Heart left ventricle (tissue), 16 donors: Measurements from ENCODE around the gene ENOX1. TPM values are rescaled to one million over a fixed set of nuclear protein-coding genes. Genes with fewer than 3 reads are reported as not detected.

Source experiments
- ATAC-seq, 4 donors: fragments of 200-7000 bp; cut with Tn5 transposase; one replicate each; pipeline ENCODE4 v1.9.1; 2020 to 2022; ENCODE audit warnings: moderate library complexity in 4 of 4, mild to moderate bottlenecking in 3 of 4, moderate number of reproducible peaks in 1 of 4
- DNase-seq, 5 donors: peaks; one replicate each; pipeline ENCODE4 v3.0.0-alpha.2; 2020
- H3K27ac ChIP-seq, 12 donors: fragments of 200-600 bp; sonication (generic) in 4 of 12; one replicate each; pipeline versions ENCODE4 v1.5.0 to v1.8.0; 2016 to 2022; ENCODE audit warnings: mild to moderate bottlenecking in 2 of 12
- H3K27me3 ChIP-seq, 9 donors: fragments of 200-600 bp; sonication (generic) in 2 of 9; one replicate each; pipeline versions ENCODE4 v1.5.1 to v1.8.0; 2016 to 2022; ENCODE audit warnings: mild to moderate bottlenecking in 3 of 9
- H3K36me3 ChIP-seq, 9 donors: fragments of 200-600 bp; sonication (generic) in 2 of 9; one replicate each; pipeline versions ENCODE4 v1.5.0 to v1.8.0; 2018 to 2022; ENCODE audit warnings: mild to moderate bottlenecking in 2 of 9
- H3K4me1 ChIP-seq, 12 donors: fragments of 200-600 bp; sonication (generic) in 4 of 12; one replicate each; pipeline versions ENCODE4 v1.5.0 to v1.8.0; 2016 to 2022; ENCODE audit warnings: mild to moderate bottlenecking in 3 of 12
- H3K4me3 ChIP-seq, 12 donors: fragments of 200-600 bp; sonication (generic) in 4 of 12; one replicate each; pipeline versions ENCODE4 v1.5.0 to v1.8.0; 2017 to 2022; ENCODE audit warnings: mild to moderate bottlenecking in 9 of 12, moderate library complexity in 4 of 12
- H3K9me3 ChIP-seq, 12 donors: fragments of 200-600 bp; sonication (generic) in 4 of 12; one replicate each; pipeline versions ENCODE4 v1.5.0 to v1.8.0; 2016 to 2022; ENCODE audit warnings: mild to moderate bottlenecking in 1 of 12
- CTCF ChIP-seq, 12 donors: fragments of 200-600 bp; sonication (generic) in 4 of 12; IDR thresholded peaks; one replicate each; pipeline versions ENCODE4 v1.5.0 to v1.8.0; 2018 to 2022; ENCODE audit warnings: antibody characterized with exemption in 12 of 12, mild to moderate bottlenecking in 5 of 12
- POLR2A ChIP-seq, 2 donors: fragments of 450-650 bp; IDR thresholded peaks; one replicate each; pipeline ENCODE4 v1.6.1; 2017; ENCODE audit warnings: antibody characterized with exemption in 2 of 2, mild to moderate bottlenecking in 2 of 2, moderate library complexity in 2 of 2
- WGBS, 4 donors: extraction: QIAGEN DNeasy Blood & Tissue Kit in 2 of 4; methylation state at CpG; one replicate each; pipeline versions ENCODE4 v1.1.5 to v1.1.7; 2013 to 2018; 5-methylcytosine and 5-hydroxymethylcytosine counted together
- intact Hi-C, 10 donors: fragments of 100-400 bp; cut with DNase I; formaldehyde crosslinking; loops; one replicate each; pipeline versions ENCODE4 v1.11.1 to v1.14.2; 2022
- polyA plus RNA-seq, 2 donors: library from polyadenylated mRNA; stranded (reverse); fragments of 200-250 nt; gene quantifications; one replicate each; pipeline ENCODE4 v1.2.3, GENCODE V29; 2013
- total RNA-seq, 9 donors: library from RNA; depleted of rRNA in 2 of 9; stranded (reverse); fragments of >200 nt in 2 of 9; fragmentation: NEBNext Ultra II Directional in 3 of 9; extraction: Animal tissue kit (Norgen Biotek cat#: 25700) in 3 of 9; gene quantifications; one replicate each; pipeline versions ENCODE4 v1.1.0 to v1.2.4, GENCODE V29; 2016 to 2023
- donor health status: ischemic (EF 13 %, LVEDD 7.1; RV severe dilation, severe dysfunction).
- donor health status: healthy with polysubstance abuse.
- donor health status: DM: no; HTN: yes; CAD: no.
- donor health status: DM: no; HTN: no; CAD: no.
- donor health status: ischemic (EF 25% LVEDD 6.9; RV normal size, moderate dysfunction).
- donor health status: ischemic (EF 25% LVEDD 5.7; RV mildly dilated, moderate dysfunction).
- donor health status: healthy.
- donor health status: DM: yes; HTN: yes; CAD: no.
- donor health status: ischemic (EF 35%, LVEDD 5.7; RV mildly dilated, moderate dysfunction).
- donor health status: nonischemic (EF 11% LVEDD 7.7; RV severe dilation, severe dysfunction).
- donor health status: DM: yes; HTN: yes; CAD: no.
- donor health status: PGD.
- donor health status: ischemic (EF 29% LVEDD 5.4; RV normal size, mild dysfunction).
- donor health status: nonischemic (EF 23%, LVEDD 6.1; RV moderate dilation, normal function).

The ENOX1 gene
- total and polyA plus RNA-seq, 11 donors: 2.0 to 10.1 (median 5.4) TPM

- intact Hi-C loops: no loop called here
- peak; percentile 44 to 85 (median 62) for ATAC-seq
- H3K27me3 ChIP-seq: no peaks in the 10 kb centered on the region
- DNase-seq: no peak
- H3K9me3 ChIP-seq: no peaks in the 10 kb centered on the region
- H3K4me1 ChIP-seq: peaks cover 0 to 35% (median 9%) of the 10 kb centered on the region in 12 donors
- WGBS, 4 donors: 44 to 53% (median 47%) methylated on average over 2 of the region's 2 CpGs
- no peaks in the 10 kb centered on the region for H3K36me3 ChIP-seq
- TF ChIP-seq POLR2A (IDR thresholded peaks at IDR 0.05) (no peak), CTCF (IDR thresholded peaks at IDR 0.05) (no peak)
- H3K4me3 ChIP-seq: no peak overlapping the region
- peak overlapping the region in 9 of 12 donors; percentile 12 to 54 (median 42) for H3K27ac ChIP-seq
Observed at GRCh38 chr13:43698758-43699157, 88.0 kb downstream of the ENOX1 start.

GRCh38 chr13:43698009-43698408 lies 88.8 kb downstream of the ENOX1 start:
- DNase-seq (no peak), ATAC-seq (no peak)
- Histone ChIP-seq H3K27me3 (no peaks in the 10 kb centered on the region), H3K4me3 (no peak overlapping the region), H3K9me3 (no peaks in the 10 kb centered on the region), H3K36me3 (no peaks in the 10 kb centered on the region), H3K27ac (peak overlapping the region in 5 of 12 donors; percentile 12 to 49 (median 42)), H3K4me1 (peaks cover 0 to 30% (median 9%) of the 10 kb centered on the region in 12 donors)
- intact Hi-C loops: no loop called here
- WGBS, 4 donors: 82 to 92% (median 90%) methylated on average over 2 of the region's 2 CpGs
- TF ChIP-seq POLR2A (IDR thresholded peaks at IDR 0.05) (no peak), CTCF (IDR thresholded peaks at IDR 0.05) (no peak)

- no peak overlapping the region for H3K4me3 ChIP-seq
- intact Hi-C loops: no loop called here
- no peaks in the 10 kb centered on the region for H3K36me3 ChIP-seq
- H3K27ac ChIP-seq: peak overlapping the region in 4 of 12 donors; percentile 2 to 29 (median 9)
- WGBS, 4 donors: 44 to 50% (median 49%) methylated on average over 2 of the region's 2 CpGs
- H3K4me1 ChIP-seq: peaks cover 0 to 30% (median 9%) of the 10 kb centered on the region in 12 donors
- no peaks in the 10 kb centered on the region for H3K9me3 ChIP-seq
- H3K27me3 ChIP-seq: no peaks in the 10 kb centered on the region
- DNase-seq: no peak
- peak in 2 of 4 donors; percentile 54 to 67 for ATAC-seq
- TF ChIP-seq CTCF (IDR thresholded peaks at IDR 0.05) (no peak), POLR2A (IDR thresholded peaks at IDR 0.05) (no peak)
Observed at GRCh38 chr13:43697323-43697722, 89.4 kb downstream of the ENOX1 start.

- Histone ChIP-seq H3K27me3 (no peaks in the 10 kb centered on the region), H3K4me1 (peaks cover 0 to 24% (median 12%) of the 10 kb centered on the region in 12 donors), H3K27ac (no peak overlapping the region), H3K36me3 (no peaks in the 10 kb centered on the region), H3K4me3 (no peak overlapping the region), H3K9me3 (no peaks in the 10 kb centered on the region)
- DNase-seq (no peak), ATAC-seq (no peak)
- 74 to 86% (median 85%) methylated on average over 1 of the region's 1 CpG for WGBS, 4 donors
- TF ChIP-seq POLR2A (IDR thresholded peaks at IDR 0.05) (no peak), CTCF (IDR thresholded peaks at IDR 0.05) (no peak)
- intact Hi-C loops: no loop called here
Observed at GRCh38 chr13:43694146-43694664, 92.6 kb downstream of the ENOX1 start.
